Lung microvascular endothelial cell (primary cell): ENCODE data around the gene ASB4. TPM values are rescaled to one million over a fixed set of nuclear protein-coding genes. Genes with fewer than 3 reads are reported as not detected.
"Not testable (repeated sequence)": the region's sequence is repeated elsewhere in the genome, so short reads cannot be mapped to it uniquely, and the experiment has no call there.

ENCODE experiments used
- DNase-seq, 2 donors: peaks; one replicate each; pipeline versions ENCODE4 v3.0.0 to v3.0.0-alpha.2; 2010; ENCODE audit warnings: low read depth in 2 of 2
- total RNA-seq: library from RNA; depleted of rRNA; stranded (reverse); fragments of >200 nt; gene quantifications from 2 replicates; pipeline ENCODE4 v1.2.1, GENCODE V29; 2014

ASB4 gene
- total RNA-seq, 1 donor from 2014 or later: not detected

GRCh38 chr7:95478272-95479037, 7.3 kb upstream of the ASB4 start:
- peak; percentile 8 to 40 for DNase-seq

GRCh38 chr7:95479992-95480624, 5.6 kb upstream of the ASB4 start:
- DNase-seq: no peak

- DNase-seq: no peak
Observed at GRCh38 chr7:95481271-95482165, 4.2 kb upstream of the ASB4 start.

GRCh38 chr7:95482424-95482823, 3.3 kb upstream of the ASB4 start:
- no peak for DNase-seq

GRCh38 chr7:95490231-95490762, 4.6 kb downstream of the ASB4 start:
- DNase-seq: no peak

GRCh38 chr7:95491201-95491600, 5.5 kb downstream of the ASB4 start:
- DNase-seq: no peak

GRCh38 chr7:95491634-95492314, 6.0 kb downstream of the ASB4 start:
- no peak for DNase-seq

- no peak for DNase-seq
Observed at GRCh38 chr7:95493247-95493646, 7.5 kb downstream of the ASB4 start.

GRCh38 chr7:95493844-95494243, 8.1 kb downstream of the ASB4 start:
- DNase-seq: no peak

GRCh38 chr7:95501261-95501832, 15.6 kb downstream of the ASB4 start:
- DNase-seq: no peak

- DNase-seq: no peak
Observed at GRCh38 chr7:95502403-95502802, 16.7 kb downstream of the ASB4 start.

GRCh38 chr7:95503271-95504131, 17.8 kb downstream of the ASB4 start:
- no peak for DNase-seq

GRCh38 chr7:95504132-95504588, 18.4 kb downstream of the ASB4 start:
- DNase-seq: not testable (repeated sequence)

- no peak for DNase-seq
Observed at GRCh38 chr7:95508780-95509179, 23.0 kb downstream of the ASB4 start.

- DNase-seq: peak; percentile 81 to 88
Observed at GRCh38 chr7:95509199-95509598, 23.5 kb downstream of the ASB4 start.

- peak; percentile 78 to 81 for DNase-seq
Observed at GRCh38 chr7:95511716-95512260, 26.0 kb downstream of the ASB4 start.

- no peak for DNase-seq
Observed at GRCh38 chr7:95517458-95517857, 31.7 kb downstream of the ASB4 start.

- DNase-seq: no peak
Observed at GRCh38 chr7:95517870-95518269, 32.1 kb downstream of the ASB4 start.

GRCh38 chr7:95520136-95520535, 34.4 kb downstream of the ASB4 start:
- no peak for DNase-seq

GRCh38 chr7:95525503-95525902, 39.8 kb downstream of the ASB4 start:
- peak in 1 of 2 donors; percentile 7 for DNase-seq
